ENCODE data around the gene ZFAND3.

DNA sequence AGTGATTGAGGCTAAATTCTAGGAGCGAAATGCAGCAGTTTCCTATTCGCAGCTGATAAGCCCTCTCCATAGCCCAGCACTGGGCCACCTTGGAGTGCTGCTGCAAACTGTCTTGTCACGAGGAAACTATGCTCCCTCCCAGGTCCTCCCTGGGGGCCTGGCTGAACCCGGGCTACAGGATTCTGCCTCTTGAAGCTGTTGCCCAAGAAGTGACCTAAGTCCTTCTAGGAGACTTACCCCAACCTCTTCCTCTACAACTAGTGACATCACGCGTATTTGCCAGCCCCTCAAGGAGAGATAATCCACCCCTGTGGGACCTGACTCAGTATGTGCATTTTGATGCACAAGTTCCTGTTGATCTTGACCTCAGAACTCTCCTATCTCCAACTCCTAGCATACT lies 26.5 kb upstream of the ZFAND3 start:
- TF ChIP-seq CTCF (conservative IDR thresholded peaks at IDR 0.05 in 1 of 2, IDR thresholded peaks at IDR 0.05 in 1 of 2; ENCODE audit: low read depth in 1 of 2, low read length in 2 of 2) (no peak), EZH2 (IDR thresholded peaks at IDR 0.05; ENCODE audit: low read length, missing control alignments) (no peak)

Data from fibroblast of lung (primary cell).